Activated effector memory CD4-positive, alpha-beta T cell treated with Interleukin-2 at 50 U/mL for 16 hours (primary cell): ENCODE measurements around the gene MIER2.

Experiments used
- DNase-seq: peaks from one replicate; pipeline ENCODE4 v3.0.0-alpha.2; 2020

MIER2 gene

DNA sequence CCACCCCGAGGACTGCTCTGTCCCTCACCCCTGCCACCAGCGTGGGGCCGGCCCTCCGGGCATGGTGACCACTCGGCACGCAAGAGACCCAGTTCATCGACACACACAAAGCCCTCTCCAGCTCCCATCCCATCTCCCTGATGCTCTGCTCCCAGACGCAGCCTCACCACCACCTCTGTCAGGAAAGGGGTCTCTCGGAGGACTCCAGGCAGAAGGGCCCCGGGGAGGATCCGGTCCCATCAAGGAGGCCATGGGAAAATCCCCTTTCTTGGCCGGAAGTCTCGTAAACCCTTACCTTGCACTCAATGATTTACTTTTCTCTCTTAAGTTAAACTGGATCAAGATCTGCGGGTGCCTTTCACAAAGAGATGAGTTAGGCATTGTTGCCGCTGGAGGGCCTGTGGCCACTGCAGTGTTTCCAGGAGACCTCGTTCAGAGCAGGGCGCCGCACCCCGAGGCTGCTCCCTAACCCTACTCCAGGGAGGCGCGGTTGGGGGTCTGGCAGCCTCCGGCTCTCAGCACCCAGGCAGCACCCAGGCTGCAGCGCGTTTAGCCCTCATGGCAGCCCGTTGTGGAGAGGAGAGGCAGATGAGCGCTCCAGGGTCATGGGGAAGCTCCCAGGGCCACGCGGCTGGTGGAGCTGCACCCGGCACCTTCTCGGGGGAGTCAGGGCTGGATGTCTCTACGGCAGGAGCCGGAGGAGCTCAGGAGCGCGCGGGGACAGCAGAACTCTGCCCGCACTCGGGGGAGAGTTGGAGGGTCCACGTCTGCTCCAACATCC, 33.4 kb upstream of the MIER2 start:
- no peak for DNase-seq

DNA sequence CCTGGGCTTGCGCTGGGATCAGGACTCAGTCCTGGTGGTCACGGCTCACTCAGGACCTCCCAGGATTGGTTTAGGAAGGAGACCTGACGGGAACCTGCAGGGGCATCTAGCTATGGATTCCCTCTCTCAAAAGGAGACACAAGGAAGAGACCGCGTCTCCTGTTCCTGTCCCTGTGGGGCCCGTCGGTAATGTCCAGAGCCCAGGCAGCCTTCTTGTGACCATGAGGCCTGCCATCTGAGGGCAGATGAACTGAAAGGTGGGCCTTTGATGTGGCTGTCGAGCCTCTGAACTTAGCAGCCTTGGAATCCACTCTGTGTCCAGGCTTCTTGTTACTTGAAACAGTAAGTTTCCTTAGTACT, 31.5 kb upstream of the MIER2 start:
- no peak for DNase-seq

DNA sequence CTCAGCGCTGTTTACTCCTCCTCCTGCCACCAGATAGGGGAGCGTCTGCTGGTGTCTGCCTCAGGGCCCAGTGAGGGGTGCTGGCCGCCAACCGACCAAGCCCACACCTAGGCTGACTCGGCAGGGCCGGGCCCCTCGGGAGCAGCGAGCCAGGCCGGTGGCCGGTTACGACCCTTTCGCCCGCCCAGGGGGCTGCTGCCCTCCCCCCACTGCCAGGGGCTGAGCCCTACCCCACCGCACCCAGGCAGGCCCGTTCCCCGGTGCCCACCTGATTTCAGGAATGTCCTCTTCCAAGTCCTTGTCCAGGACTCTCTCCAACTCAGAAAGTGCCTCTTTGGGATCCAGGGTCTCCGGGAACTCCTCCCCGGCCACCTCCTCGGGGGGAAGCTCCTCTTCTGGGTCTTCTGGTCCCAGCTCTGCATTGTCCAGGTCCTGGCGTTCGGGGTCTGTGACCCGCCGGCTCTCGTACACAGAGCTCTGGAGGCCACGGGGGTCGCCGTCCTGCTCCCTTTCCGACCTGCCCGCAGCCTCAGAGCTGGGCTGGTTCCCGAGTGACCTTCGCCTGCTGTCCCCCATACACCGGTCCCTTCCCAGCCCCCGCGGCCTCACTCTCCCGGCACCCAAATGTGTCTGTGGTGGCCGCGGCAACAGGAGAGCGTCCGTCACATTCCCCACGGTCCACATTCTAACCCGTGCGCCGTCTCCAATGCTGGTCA, 31.0 kb upstream of the MIER2 start:
- DNase-seq = no peak

DNA sequence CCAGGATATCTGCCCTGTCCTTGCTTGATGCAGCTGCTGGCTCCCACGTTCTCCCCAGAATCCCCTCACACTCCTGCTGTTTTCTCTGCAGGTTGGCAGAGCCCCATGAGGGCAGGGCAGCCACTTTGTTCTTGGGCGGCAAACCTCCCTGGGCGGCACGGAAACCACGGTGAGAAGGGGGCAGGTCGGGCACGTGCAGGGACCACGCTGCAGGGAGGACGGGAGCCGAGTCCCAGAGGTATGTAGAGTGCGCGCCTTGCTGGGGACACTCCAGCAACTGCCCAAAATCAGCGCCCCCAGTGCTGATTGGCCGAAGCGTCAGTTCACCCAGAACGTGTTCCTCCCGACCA, 30.3 kb upstream of the MIER2 start:
- no peak for DNase-seq

DNA sequence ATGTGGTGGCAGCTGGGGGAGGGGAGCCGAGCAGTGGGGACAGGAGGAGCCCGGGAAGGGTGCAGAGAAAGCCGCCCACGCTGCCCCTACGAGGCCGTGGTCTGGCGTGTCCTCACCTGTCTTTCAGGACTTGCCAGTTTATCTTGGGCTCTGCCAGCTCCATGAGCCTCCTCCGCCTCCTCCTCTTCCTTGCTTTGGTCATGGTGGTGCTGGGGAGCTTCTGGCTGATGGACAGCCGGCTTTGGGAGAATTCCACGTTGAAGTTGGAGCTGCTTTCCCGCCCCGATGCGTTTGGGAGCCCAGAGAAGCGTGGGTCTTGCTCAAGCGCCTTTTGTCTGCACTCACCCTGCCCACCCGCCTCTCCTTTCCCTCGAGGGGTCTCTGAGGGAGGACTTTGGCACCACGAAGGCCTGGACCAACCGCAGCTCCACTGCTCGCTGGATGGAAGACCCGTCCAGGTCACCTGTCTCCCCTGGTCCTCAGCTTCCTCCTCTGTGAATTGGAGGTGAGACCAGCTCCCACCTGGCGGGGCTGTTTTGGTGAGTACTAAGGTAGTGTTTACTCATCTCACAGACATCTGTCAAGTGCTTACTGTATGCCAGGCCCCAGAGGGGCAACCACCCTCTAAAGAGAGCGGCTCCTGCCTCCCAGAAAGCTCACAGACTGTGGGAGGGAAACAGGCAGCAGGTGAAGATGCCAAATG, 29.7 kb upstream of the MIER2 start:
- no peak for DNase-seq

DNA sequence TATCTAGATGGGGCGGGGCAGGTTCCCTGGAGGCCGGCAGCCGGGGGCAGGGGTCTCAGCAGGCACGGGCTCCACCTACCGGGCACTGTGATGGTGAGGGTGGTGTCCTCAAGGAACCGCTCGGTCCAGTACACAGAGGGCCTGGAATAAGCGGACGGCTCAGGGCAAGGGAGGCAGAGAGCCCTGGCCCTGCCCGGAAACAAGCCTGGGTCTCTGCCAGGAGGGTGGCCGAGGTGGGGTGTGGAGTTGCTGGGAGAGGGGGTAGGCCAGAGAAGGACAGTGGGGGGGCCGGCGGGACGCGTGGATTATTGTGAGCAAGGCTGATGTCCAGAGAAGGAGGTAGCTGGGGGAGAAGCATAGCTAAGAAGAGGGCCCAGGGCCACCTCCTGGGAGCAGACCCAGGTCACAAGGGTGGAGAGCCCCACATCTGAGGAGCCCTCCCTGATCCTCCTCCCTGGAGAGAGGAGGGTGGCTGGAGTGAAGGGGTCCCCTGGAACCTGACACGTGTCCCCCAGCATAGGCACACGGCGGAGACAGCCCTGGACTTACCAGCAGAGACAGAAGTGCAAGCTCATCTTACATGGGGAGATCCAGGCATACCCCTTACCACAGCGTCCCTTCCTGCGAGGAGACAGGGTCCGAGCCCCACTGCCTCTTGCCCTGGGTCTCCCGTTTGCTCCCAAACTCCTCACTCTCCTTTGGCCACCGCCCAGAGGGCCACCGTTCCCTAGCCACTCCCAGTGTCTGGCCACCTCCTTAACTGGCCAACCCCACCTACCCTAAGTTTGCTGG, 29.0 kb upstream of the MIER2 start:
- DNase-seq = no peak

DNA sequence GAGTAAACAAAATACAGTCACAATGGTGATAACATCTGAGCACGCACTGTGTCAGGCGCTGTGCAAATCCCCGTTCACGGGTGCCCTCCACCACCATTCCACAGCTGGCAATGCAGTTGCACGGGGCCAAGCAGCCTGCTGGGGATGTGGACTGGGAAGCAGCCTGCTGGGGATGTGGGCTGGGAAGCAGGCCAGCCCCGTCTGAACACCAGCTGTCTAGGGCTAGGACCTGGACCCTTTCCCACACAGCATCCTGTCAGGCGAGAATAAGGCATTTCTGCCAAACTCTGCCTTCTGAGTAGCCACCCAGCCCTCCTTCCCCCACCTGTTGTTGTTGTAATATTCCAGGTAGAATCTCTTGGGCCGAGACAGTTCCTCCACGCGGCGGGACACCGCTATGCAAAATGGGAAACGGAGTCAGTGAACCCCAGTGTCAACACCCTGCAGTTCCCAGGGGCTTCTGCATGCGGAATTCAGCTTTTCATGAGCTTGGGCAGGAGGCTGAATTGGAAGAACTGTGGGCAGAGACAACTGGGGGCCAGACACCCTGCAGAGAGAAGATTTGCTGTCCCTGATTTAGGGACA, 27.8 kb upstream of the MIER2 start:
- no peak for DNase-seq

DNA sequence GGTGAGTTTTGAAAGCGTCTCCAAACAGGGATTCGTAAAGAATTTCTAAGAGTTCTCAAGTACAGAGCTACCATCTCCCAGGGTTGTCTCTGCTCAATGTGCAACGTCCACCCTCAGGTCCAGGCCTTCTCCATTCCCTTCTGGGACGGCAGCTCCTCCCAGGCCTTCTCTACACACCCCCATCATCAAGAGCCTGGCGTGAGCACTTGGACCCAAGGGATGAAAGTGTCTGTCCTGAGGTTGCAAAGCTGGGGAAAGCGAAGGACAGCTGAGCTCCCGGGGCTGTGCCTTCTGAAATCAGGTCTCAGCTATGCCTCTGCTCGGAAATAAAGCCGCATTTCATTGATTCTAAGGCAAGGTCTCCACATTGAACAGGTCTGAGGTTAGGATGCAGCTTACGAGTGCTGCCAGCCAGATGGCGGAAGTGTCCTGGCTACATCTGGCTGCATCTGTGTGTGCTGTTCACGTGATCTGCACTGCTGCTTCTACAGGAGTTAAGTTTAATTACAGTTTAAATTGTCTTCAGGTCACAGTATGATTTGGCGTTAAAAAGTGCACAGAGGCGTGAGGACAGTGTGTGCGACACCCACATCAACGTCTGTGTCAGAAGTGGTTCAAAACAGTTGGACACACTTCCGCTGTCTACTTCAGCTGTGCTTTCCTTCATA, 27.0 kb upstream of the MIER2 start:
- no peak for DNase-seq

- DNase-seq = no peak
Measured at GRCh38 chr19:370641-371330, 26.2 kb upstream of the MIER2 start.

DNA sequence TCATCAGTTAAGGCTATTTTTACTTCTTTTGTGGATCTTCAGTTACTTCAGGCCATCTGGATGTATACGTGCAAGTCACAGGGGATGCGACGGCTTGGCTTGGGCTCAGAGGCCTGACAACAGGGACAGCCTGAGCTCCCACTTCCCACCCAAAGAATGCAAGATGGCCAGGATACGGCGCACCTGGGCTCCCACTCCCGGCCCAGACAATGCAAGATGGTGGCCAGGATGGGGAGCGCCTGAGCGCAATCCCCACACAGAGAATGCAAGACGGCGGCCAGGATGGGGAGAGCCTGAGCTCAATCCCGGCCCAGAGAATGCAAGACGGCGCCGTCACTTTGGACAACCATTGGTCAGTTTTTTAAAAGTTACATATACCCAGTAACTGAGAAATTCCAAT, 25.3 kb upstream of the MIER2 start:
- DNase-seq = no peak

- DNase-seq = no peak
Measured at GRCh38 chr19:369256-369655, 24.7 kb upstream of the MIER2 start.

GRCh38 chr19:368630-369024, 24.0 kb upstream of the MIER2 start:
- no peak for DNase-seq

DNA sequence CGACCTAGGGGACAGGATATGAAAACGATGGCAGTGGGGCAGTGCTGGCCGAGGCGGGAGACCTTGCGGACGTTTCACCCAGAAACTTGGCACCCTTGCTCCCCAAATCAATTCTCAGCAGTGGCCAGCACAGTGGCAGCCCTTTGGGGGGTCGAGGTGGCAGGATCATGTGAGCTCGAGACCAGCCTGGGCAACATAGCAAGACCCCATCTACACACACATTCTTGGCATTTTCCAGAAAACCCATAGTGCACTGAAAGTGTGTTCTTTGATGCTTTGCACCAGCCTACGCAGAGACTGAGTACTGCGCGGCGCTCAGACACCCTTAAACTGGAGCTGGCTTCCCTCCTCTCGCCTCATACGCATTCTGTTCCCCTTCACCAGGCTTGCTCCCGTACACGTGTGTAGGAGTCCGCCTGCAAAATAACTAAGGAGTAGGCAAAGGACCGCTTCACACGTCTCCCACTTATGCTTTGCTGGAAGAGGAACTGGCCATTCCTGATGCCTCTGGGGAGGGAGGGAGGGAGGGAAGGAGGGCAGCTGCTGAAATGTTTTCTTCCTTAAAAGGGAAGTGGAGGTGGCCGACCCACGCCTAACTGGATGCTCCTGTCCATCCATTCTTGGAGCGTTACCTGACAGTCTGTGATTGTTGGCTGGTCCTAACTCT, 23.5 kb upstream of the MIER2 start:
- no peak for DNase-seq

DNA sequence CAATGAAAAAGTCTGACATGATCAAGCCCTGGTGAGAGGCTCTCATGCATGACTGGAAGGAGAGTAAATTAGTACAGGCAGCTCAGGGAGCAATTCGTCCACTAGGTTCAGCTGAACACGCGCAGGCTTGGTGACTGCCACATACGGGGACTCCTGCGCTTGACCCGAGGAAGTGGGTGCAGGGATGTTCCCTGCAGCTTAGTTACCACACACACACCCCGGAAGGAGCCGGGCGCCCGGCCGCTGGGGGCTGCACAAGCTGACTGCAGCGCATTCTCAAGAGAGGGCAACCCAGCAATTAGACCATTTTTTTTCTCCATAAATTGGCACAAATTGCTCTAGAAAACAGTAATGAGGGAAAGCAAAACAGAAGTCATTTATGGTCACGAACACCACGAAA, 23.0 kb upstream of the MIER2 start:
- DNase-seq = no peak

- no peak for DNase-seq
Measured at GRCh38 chr19:366951-367350, 22.4 kb upstream of the MIER2 start.

DNA sequence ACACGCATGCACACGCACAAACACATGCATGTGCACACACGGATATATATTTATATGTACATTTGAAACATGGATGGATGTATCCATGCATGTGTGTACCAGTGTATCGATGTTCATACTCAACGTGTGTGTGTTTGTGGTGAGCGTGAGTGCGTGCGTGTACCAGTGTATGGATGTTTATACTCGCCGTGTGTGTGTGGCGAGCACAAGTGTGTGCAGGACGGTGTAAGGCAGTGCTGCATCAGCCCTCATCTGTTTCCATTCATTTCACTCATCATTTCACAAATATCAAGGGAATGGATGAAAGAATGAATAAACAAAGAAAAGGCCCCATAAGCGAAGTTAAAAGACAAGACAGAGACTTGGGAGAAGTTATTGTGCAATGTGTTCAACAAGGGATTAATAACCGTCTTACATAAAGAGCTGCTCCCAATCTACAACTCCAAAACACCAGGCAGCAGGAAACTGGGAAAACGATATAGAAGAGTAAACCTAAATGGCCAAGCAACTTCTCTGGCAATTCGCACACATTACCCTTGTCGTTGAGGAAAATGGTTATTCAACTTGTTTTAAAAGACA, 21.7 kb upstream of the MIER2 start:
- no peak for DNase-seq

DNA sequence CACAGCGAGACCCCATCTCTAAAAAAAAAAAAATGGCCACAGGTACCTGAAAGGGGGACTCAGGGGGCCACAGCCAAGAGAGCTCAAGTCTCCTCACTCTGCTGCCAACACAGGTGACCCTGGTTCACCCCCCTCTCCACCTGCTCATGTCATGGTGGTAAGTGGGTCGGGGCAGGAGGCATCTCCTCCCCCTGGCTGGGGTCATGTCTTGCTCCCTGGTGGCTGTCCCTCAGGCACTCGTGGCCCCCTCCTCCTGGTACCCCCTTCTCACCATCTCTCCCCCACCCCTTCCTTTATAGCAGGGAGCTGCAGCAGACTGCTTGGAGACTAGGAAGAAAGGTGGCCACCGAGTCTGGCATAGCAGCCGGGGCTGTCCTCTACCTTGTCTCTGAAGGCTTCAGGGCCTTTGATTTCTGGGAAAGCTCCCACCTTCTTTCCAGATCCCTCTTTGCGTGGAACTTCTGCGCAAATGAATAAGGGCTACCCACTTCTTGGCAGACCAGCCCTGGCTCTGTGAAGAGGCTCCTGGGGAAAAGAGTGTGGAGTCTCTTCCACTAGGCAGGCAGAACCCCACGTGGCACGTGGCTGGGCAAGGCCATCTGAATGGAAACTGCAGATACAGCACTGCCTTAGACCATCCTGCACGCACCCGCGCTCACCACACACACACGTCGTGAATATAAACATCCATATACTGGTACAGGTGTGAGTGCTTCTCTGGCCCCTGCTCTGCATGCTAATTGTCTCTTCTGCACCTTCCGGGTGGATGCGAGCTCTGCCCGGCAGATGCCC, 20.1 kb upstream of the MIER2 start:
- DNase-seq = no peak

- no peak for DNase-seq
Measured at GRCh38 chr19:362683-363082, 18.1 kb upstream of the MIER2 start.

DNA sequence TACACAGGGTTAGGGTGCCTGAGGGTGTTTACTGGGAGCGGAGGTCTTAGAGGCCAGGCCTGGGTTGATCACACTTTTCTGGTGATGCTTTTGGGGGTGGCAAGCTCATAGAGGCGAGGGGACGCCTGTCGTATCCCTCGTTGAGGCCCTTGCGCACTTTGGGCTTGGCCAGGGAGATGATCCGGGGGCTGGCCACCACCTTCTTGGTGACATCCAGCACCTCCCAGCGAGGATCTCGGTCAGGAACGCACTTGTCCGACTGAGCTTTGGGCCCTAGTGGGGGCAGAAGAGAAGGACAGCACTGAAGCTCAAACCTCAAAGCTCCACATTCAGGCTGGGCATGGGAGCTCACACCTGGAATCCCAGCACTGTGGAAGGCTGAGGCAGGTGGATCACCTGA, 17.6 kb upstream of the MIER2 start:
- no peak for DNase-seq

DNA sequence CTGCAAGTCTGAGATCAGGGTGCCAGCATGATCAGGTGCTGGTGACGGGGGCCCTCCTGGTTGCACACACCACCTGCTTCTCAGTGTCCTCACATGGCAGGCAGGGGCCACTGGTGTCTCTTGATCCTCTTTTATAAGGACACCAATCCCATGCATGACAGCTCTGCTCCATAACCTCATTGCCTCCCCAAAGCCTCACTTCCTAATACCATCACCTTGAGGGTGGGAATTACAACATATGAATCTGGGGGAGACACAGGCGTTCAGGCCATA, 15.0 kb upstream of the MIER2 start:
- DNase-seq = no peak
